HG02884 (cell line): ENCODE measurements around the gene PTPRM.

Experiments
- ATAC-seq: cut with Tn5 transposase; IDR thresholded peaks from one replicate; pipeline ENCODE4 v1.9.1; 2021; ENCODE audit warnings: mild to moderate bottlenecking, moderate library complexity; ENCODE audit not compliant: unreplicated experiment

The PTPRM gene

GRCh38 chr18:7566567-7567473 lies at the start of gene PTPRM:
Gene PTPRM (plus strand): TSS chr18:7567316. CDS start chr18:7567819, 503 bp downstream.
- peak; percentile 83 for ATAC-seq

DNA sequence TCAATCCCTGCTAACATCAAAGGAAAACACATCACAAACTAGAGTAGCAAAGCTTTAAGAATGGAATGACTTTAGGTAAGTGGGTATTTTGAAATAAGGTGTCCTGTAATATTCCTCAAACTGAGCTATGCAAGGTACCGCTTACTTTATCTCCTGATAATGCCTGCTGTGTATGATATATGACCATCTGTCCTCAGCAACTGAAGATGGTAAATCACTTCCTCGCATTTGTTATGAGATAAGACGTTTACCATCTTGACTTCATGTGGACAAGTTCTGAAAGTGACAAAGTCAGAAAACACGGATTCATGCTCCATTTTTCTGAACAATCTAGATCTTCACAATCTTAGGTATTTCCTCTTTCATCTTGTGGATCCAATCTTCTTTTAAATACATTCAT lies 49.3 kb upstream of the PTPRM start:
- ATAC-seq, result no peak

DNA sequence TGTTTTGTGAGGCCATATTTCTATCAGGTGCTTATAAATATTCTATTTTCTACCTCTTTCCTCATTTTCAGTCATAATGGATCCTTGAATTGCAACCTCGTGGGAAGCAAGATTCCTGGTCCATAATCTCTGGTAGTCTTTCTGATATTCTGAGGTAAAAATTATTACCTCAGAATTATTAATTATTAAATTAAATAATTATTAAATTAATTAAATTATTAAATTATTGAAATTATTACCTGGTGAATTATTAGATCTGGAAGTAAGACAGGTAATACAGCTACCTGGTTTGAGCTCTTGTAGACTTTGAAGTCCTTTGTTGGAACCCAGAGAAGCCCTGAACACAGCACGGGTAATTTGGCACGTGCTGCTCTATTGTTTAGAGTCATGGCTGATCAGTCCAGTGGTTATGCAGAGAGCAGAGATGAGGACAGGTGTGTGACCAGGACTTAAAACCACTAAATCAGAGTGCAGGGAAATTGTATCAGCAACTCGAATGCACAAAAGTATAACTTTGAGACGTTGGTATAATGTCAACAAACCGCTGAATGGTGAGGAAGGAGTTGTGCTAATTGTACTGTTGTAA lies 46.8 kb upstream of the PTPRM start:
- no peak for ATAC-seq

DNA sequence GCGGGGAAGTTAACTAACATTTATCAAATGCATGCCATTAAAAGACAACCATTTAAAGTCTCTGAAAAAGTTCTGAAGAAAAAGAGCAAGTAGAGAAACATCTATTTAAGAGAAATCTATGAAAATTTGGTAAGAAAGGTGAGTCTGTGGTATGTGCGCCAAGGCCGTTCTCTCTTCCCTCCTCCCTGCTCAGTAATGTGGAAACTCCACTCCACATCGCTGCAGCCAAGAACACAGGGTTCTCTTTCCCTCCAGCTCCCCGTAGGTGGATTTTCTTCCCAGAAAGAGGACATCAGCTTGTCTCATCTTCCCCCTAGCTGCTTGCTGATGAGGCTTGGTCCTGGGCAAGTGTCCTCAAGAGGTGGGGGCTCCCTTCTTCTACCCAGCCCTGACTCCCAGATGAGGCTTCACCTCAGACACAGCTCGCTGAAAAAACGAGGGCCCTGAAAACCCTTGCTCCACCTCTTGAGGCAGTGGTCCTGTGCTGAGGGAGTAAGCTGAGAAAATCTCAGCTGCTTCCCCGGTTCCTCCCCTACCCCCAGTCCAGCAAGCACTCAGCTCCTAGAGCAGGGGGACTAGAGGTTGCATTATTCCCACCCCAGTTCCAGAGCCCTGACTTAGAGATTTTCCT lies 45.8 kb upstream of the PTPRM start:
- no peak for ATAC-seq

DNA sequence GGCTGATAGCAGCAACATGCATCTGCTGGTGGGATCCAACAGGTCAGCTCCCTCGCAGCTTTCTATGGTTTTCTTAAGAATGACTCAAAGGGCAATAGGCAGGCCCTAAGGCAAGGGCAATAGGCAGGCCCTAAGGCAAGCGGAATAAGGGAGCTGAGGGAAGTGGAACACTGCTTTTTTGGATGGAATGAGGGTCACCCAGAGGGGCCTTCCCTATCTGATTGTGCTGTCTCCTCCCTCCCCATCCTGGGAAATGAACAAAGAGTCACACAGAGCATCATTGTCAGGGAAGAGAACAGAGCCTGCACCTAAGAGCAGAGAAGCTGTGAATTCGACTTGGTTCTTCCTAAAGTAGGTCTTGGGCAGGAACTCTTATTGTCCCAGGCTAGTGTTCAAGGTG lies 43.3 kb upstream of the PTPRM start:
- ATAC-seq, result no peak

DNA sequence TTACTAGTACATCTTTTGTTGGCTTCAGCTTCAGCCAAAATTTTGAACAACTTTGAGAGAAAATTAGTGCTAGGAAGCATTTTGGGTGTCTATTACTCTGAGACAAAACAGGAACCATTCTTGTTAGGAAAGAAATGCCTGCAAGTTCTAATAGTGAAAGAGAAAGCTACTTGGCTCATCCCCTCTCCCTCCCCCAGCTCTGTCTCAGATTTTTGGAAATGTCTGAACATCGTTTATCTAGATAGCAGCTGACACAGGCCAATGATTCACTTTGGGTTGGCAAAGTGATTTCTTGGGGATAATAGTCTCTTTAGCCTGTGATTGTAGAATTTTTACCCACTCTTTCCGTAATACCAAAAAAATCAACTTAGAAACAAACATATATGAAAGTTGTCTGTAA lies 42.3 kb upstream of the PTPRM start:
- no peak for ATAC-seq

DNA sequence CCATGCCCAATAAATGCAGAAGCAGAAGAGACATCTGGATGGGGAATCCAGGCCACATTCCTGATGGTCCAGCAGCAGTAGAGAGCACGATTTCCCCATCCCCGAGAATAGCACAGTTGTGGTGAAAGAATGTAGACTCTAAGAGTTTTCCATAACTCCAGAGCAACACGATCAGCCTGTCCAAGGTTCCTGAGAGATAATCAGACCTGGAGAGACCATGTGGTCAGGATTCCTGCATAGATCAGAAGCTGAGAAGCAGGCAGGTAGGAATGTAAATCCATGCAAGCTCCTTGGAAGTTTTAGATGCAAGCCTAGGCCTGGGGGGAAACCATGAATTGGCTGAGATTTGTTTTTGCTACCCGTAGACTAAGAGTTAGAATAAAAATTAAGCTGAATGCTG lies 34.2 kb upstream of the PTPRM start:
- ATAC-seq, result no peak

DNA sequence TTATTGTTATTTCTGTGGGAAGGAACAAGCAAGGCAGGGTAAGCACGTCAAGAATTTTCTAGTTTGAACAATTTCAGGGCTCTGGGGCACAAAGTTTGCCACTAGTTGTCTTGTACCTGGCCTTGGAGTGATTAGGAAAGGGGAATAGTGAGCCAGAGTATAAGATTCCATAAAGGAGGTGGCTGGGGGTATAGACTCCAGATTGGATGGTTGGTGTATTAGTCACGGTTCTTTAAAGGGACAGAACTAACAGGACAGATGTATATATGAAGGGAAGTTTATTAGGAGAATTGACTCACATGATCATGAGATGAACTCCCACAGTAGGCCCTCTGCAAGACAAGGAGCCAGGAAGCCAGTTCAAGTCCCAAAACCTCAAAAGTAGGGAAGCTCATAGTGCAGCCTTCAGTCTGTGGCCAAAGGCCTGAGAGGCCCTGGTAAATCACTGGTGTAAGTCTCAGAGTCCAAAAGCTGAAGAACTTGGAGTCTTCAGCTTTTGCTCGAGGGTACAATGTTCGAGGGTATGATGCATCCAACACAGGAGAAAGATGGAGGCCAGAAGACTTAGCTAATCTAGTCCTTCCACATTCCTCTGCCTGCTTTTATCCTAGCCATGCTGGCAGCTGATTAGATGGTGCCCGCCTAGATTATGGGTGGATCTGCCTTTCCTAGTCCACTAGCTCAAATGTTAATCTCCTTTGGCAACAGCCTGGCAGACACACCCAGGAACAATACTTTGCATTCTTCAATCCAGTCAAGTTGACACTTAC lies 31.5 kb upstream of the PTPRM start:
- ATAC-seq, result no peak

- ATAC-seq, result no peak
These were observed 30.0 kb upstream of the PTPRM start for GRCh38 chr18:7537145-7537544.

GRCh38 chr18:7541835-7542234 lies 25.3 kb upstream of the PTPRM start:
- no peak for ATAC-seq

DNA sequence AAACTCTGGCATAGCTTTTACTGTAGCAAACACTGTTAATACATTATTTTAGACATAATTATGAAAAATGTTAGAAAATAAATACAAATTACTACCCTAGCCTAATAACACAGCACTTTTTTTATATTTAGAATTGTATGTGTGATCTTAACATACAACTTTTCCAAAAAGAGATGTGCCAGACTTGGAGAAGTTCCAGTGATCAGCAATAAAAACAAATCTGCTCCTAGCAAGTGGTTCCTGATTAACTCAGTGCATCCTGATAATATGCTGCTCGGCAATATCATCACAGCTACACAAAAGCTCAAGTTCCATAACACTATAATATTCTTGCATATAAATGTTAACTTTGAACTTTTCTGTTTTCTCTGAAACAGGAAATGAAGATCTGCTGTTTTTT lies 22.4 kb upstream of the PTPRM start:
- no peak for ATAC-seq

DNA sequence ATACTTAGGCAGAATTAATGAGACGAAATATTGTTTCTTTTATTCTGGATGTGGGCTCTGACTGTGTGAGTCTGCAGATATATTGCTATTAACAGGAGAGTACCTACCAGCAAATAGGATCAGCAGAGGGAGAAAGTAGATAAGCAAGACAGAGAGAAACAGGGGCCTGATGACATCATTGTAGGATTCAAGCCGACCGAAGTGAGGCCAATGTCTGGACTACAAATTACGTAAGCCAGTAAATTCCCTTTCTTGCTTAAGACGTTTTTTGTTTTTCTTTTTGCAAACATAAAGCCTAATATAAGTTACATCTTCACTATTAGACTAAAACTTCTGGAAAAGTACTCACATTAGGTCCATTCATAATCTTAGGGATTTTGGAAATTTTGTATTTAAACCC lies 21.4 kb upstream of the PTPRM start:
- ATAC-seq, result no peak

GRCh38 chr18:7548221-7548620 lies 18.9 kb upstream of the PTPRM start:
- no peak for ATAC-seq

DNA sequence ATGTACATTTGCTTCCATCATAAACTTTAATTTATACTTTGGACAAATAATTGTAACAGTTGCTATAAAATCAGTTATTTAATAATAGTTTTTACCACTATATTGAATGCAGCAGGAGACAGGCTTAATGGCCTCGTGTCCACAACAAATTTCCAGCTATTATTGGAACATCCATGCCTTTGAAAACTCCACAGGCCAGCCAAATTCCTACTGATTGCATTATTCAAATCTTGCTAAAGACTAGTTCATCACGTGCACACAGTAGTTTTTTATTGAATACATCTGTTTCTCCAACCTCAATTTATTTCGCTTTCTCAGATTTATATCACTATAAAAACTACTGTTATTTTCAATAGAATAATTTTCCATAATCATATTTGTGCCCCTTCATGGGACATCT lies 18.4 kb upstream of the PTPRM start:
- no peak for ATAC-seq

DNA sequence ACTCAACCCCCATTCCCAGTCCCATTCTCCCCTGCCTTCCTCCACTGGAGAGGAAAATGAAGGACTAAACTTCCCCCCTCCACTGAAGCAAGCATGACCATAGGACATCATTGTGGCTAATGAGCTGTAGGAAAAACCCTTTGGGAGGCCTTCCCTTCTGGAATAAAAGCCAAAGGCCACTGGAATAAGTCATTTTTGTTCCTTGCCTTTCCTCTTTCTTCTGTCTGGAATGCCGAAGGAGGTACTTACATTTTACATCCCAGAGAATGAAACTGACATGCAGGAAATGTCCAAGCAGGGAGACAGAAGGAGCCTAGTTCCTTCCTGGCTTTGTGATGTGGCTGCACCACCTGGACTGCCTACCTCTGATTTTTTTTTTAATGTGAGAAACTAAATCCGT lies 9.1 kb upstream of the PTPRM start:
- ATAC-seq, result no peak

DNA sequence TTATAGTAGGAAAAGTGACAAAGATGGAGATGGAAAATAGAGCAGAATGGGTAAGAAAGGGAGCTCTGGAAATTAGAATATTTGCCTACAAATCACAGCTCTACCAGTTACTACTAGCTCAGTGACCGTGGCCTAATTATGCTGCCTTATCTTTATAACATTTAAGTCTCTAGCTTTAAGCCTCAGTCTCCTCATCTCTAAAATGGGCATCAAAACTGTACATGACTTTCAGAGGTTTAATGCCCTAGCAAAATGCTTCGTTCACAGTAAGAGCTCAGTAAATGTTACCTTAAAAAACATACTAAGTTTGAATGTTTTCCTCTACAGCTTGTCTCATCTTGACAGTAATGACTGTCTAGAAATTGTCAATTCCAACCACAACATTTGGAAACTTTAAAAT lies 8.3 kb upstream of the PTPRM start:
- ATAC-seq, result no peak

- no peak for ATAC-seq
These were observed 7.3 kb upstream of the PTPRM start for GRCh38 chr18:7559709-7560319.

GRCh38 chr18:7561909-7562460 lies 5.1 kb upstream of the PTPRM start:
- no peak for ATAC-seq

DNA sequence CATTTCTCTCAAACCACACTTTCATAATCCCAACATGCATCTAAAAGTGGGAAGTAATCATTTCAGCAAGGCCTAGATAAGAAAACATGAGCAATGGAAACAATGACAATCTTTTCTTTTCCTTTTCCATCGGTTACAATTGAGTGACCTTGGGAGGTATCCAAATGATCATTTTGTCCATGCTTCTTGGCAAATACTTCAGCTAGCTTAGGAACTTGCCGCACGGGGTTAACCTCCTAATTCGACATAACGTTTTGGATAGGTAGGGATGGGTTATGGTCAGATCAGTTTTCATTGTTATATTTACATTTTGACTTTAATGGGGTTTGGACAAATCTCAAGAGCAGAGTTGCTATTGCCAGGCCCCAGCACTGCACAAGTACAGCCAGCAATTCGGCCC lies 4.6 kb upstream of the PTPRM start:
- ATAC-seq, result no peak

DNA sequence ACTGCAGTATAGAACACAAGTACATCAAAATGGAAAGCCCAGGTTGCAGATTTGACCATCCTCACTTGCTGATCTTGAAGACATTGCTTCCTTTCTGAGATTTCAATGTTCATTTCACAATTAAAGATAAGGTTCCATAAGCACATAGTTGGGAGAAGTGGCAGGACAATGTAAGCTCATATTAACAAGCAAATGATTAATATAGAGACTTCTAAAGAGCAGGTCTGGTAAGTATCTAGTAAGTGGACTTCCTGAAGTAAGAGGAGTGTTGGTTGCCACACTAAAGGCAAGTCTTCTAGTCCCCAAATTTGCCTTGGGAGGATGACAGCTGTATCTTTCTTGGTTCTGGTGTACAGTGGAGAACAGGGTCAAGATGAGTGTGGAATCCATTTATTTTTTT lies 1.4 kb upstream of the PTPRM start:
- no peak for ATAC-seq

DNA sequence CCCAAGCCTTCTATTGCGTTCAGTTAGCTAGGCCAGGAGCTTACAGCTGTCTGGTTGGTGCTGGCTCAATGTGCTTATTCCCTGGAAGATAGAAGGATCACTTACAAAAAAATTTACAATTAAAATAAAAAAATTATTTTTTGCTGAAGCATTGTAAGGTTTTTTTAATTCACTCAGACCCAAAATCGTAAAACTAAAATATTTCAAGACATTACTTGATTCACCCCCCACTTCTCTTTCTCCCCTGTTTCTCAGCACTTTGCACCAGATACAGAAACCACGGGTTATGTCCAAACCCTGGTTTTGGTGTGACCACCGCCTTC lies 911 bp upstream of the PTPRM start:
- no peak for ATAC-seq
